K562 (cell line): ENCODE data around the gene CC2D1A. TPM values are rescaled to one million over a fixed set of nuclear protein-coding genes. Genes with fewer than 3 reads are reported as not detected.

Experiments
- CREM ChIP-seq: IDR thresholded peaks from 2 replicates; pipeline ENCODE4 v1.6.1; 2014; ENCODE audit warnings: antibody characterized with exemption, low read depth
- DPF2 ChIP-seq: fragments of 450-650 bp; IDR thresholded peaks from 2 replicates; pipeline ENCODE4 v1.6.1; 2016
- ETV5 ChIP-seq: sonication (generic); formaldehyde crosslinking; IDR thresholded peaks from 2 replicates; pipeline ENCODE4 v1.4.0; 2020; ENCODE audit warnings: low read depth, mild to moderate bottlenecking, missing genetic modification reagents
- HNRNPUL1 ChIP-seq: fragments of 200-400 bp; formaldehyde crosslinking; IDR thresholded peaks from 2 replicates; pipeline ENCODE4 v1.6.1; 2017; ENCODE audit warnings: low read length
- IRF9 ChIP-seq: fragments of 450-650 bp; IDR thresholded peaks from 2 replicates; pipeline ENCODE4 v1.6.1; 2016; ENCODE audit warnings: missing biosample characterization, missing genetic modification characterization
- JUND ChIP-seq, 2 experiments: IDR thresholded peaks; 2 replicates in 1 of 2; 3 replicates in 1 of 2; pipeline ENCODE4 v1.6.1; 2011; ENCODE audit warnings: borderline replicate concordance in 2 of 2, low read depth in 2 of 2, low read length in 2 of 2, improper control_type of control experiment in 1 of 2, missing biosample characterization in 1 of 2, missing genetic modification characterization in 1 of 2, missing genetic modification reagents in 1 of 2
- KLF13 ChIP-seq: fragments of 450-650 bp; IDR thresholded peaks from 2 replicates; pipeline ENCODE4 v1.6.1; 2016; ENCODE audit warnings: missing genetic modification characterization, low read depth, mild to moderate bottlenecking, missing compliant biosample characterization, moderate library complexity, borderline replicate concordance
- KLF6 ChIP-seq: fragments of 250-450 bp; sonication (Bioruptor Pico); IDR thresholded peaks from 2 replicates; pipeline ENCODE4 v1.4.0; 2020; ENCODE audit warnings: mild to moderate bottlenecking, moderate library complexity, borderline replicate concordance
- MTA1 ChIP-seq: fragments of 450-650 bp; IDR thresholded peaks from 2 replicates; pipeline ENCODE4 v1.6.1; 2017; ENCODE audit warnings: borderline replicate concordance
- POLR2AphosphoS5 ChIP-seq: IDR thresholded peaks from 2 replicates; pipeline ENCODE4 v1.6.1; 2011; ENCODE audit warnings: mild to moderate bottlenecking, low read depth, low read length, moderate library complexity; ENCODE audit not compliant: control insufficient read depth, insufficient read depth
- RB1 ChIP-seq: fragments of 450-650 bp; IDR thresholded peaks from 2 replicates; pipeline ENCODE4 v1.6.1; 2017; ENCODE audit warnings: low read depth, mild to moderate bottlenecking
- SIN3A ChIP-seq, 2 experiments: fragments of 150-350 bp in 1 of 2; IDR thresholded peaks; 2 replicates each; pipeline ENCODE4 v1.6.1; 2011 to 2016; ENCODE audit warnings: borderline replicate concordance in 2 of 2, low read depth in 2 of 2, low read length in 2 of 2, mild to moderate bottlenecking in 2 of 2, moderate library complexity in 2 of 2; ENCODE audit not compliant: control insufficient read depth in 1 of 2
- SRF ChIP-seq, 2 experiments: fragments of 250-450, 450-650 bp in 1 of 2; sonication (Bioruptor Pico) in 1 of 2; sonication (generic) in 1 of 2; formaldehyde crosslinking; IDR thresholded peaks; 2 replicates each; pipeline versions ENCODE4 v1.5.0 to v1.5.1; 2020 to 2022; ENCODE audit warnings: mild to moderate bottlenecking in 1 of 2, missing genetic modification reagents in 1 of 2
- YY1 ChIP-seq, 3 experiments: IDR thresholded peaks; 2 replicates each; pipeline ENCODE4 v1.6.1; 2011; ENCODE audit warnings: low read length in 2 of 3, mild to moderate bottlenecking in 2 of 3, moderate library complexity in 2 of 3, borderline replicate concordance in 1 of 3, control low read depth in 1 of 3, low read depth in 1 of 3; ENCODE audit not compliant: insufficient read depth in 3 of 3, insufficient replicate concordance in 2 of 3, control insufficient read depth in 1 of 3, insufficient read length in 1 of 3; ENCODE audit errors: extremely low read depth in 1 of 3
- ZNF316 ChIP-seq: fragments of 450-650 bp; IDR thresholded peaks from 2 replicates; pipeline ENCODE4 v1.6.1; 2016
- ZNF644 ChIP-seq: fragments of 200-800 bp; sonication (Bioruptor generic); IDR thresholded peaks from 2 replicates; pipeline ENCODE4 v1.6.1; 2016; ENCODE audit warnings: low read depth, missing genetic modification characterization, missing compliant biosample characterization
- ZNF830 ChIP-seq: fragments of 250-450 bp; sonication (Bioruptor Pico); IDR thresholded peaks from 2 replicates; pipeline ENCODE4 v1.5.0; 2021; ENCODE audit warnings: mild to moderate bottlenecking
- polyA plus RNA-seq, 8 experiments: library from polyadenylated mRNA; depleted of rRNA in 4 of 8; stranded (reverse) in 5 of 8; unstranded in 3 of 8; fragments of >200 nt; fragmentation: Nextera tagmentation in 2 of 8; fragmentation: Illumina TruSeq in 1 of 8; extraction: Ambion mirVana in 2 of 8; extraction: Trizol in 1 of 8; gene quantifications; 2 replicates each; pipeline versions ENCODE4 v1.2.1 to v1.2.3, GENCODE V29; 2011 to 2014; ENCODE audit warnings: inconsistent platforms in 1 of 8, missing spikeins in 1 of 8
- total RNA-seq, 7 experiments: library from RNA; depleted of rRNA in 6 of 7; stranded (reverse); fragments of >200 nt in 6 of 7; fragmentation: Illumina TruSeq in 2 of 7; extraction: Trizol in 2 of 7; gene quantifications; 2 replicates each; pipeline versions ENCODE4 v1.2.1 to v1.2.3, GENCODE V29; 2011 to 2021; ENCODE audit warnings: low replicate concordance in 1 of 7
- TF ChIP-seq, protein P1 (sequence below): fragments of 450-650 bp; IDR thresholded peaks from 2 replicates; pipeline ENCODE4 v1.6.1; 2017; ENCODE audit warnings: antibody characterized with exemption, mild to moderate bottlenecking

The CC2D1A gene
- total and polyA plus RNA-seq, 9 of the 15 experiments (the other 6 are each of a cell fraction or from before 2014, with no cell fraction given), result 0.32 to 31.0 (median 12.9) TPM

- TF ChIP-seq, protein P1, sequence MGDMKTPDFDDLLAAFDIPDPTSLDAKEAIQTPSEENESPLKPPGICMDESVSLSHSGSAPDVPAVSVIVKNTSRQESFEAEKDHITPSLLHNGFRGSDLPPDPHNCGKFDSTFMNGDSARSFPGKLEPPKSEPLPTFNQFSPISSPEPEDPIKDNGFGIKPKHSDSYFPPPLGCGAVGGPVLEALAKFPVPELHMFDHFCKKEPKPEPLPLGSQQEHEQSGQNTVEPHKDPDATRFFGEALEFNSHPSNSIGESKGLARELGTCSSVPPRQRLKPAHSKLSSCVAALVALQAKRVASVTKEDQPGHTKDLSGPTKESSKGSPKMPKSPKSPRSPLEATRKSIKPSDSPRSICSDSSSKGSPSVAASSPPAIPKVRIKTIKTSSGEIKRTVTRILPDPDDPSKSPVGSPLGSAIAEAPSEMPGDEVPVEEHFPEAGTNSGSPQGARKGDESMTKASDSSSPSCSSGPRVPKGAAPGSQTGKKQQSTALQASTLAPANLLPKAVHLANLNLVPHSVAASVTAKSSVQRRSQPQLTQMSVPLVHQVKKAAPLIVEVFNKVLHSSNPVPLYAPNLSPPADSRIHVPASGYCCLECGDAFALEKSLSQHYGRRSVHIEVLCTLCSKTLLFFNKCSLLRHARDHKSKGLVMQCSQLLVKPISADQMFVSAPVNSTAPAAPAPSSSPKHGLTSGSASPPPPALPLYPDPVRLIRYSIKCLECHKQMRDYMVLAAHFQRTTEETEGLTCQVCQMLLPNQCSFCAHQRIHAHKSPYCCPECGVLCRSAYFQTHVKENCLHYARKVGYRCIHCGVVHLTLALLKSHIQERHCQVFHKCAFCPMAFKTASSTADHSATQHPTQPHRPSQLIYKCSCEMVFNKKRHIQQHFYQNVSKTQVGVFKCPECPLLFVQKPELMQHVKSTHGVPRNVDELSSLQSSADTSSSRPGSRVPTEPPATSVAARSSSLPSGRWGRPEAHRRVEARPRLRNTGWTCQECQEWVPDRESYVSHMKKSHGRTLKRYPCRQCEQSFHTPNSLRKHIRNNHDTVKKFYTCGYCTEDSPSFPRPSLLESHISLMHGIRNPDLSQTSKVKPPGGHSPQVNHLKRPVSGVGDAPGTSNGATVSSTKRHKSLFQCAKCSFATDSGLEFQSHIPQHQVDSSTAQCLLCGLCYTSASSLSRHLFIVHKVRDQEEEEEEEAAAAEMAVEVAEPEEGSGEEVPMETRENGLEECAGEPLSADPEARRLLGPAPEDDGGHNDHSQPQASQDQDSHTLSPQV, result 0 out of 2 replicates have a peak, but pooled peaks have one; percentile 56
- TF ChIP-seq ZNF644 (tag) (no peak), POLR2AphosphoS5 (0 out of 2 replicates have a peak, but pooled peaks have one; percentile 24), JUND (IDR thresholded peaks at IDR 0.05; ENCODE audit: borderline replicate concordance, low read depth, low read length) (peak; percentile 93), JUND (tag; IDR thresholded peaks at IDR 0.05; ENCODE audit: borderline replicate concordance, low read depth, low read length) (peak; percentile 77; the same call in 1 of the 3 replicates), CREM (peak; percentile 49), ZNF830 (0 out of 2 replicates have a peak, but pooled peaks have one; percentile 1), IRF9 (tag) (no peak), ZNF316 (peak; percentile 7; the same call in 1 of the 2 replicates), ETV5 (CRISPR knock-in tag) (0 out of 2 replicates have a peak, but pooled peaks have one; percentile 30), YY1 (IDR thresholded peaks at IDR 0.05; ENCODE audit: borderline replicate concordance in 1 of 3, control insufficient read depth in 1 of 3, extremely low read depth in 1 of 3, insufficient read depth in 3 of 3, insufficient read length in 1 of 3, insufficient replicate concordance in 2 of 3, low read depth in 1 of 3, low read length in 2 of 3) (peak in 1 of 3 experiments; percentile 59), KLF6 (CRISPR knock-in tag) (no peak), MTA1 (peak; percentile 33; the same call in 1 of the 2 replicates), SRF (CRISPR knock-in tag; IDR thresholded peaks at IDR 0.05) (peak in 1 of 2 experiments; percentile 74; a peak in 1 of 4 replicates), RB1 (peak; percentile 94), KLF13 (tag) (no peak), HNRNPUL1 (no peak), DPF2 (peak; percentile 66), SIN3A (IDR thresholded peaks at IDR 0.05; ENCODE audit: borderline replicate concordance in 2 of 2, control insufficient read depth in 1 of 2, low read depth in 2 of 2, low read length in 2 of 2) (peak in 1 of 2 experiments; percentile 41; a peak in 1 of 4 replicates)
Observed at GRCh38 chr19:13861714-13862531, 44.1 kb upstream of the CC2D1A start (continued).
